Cerebellar nuclear complex (tissue), 1 donor: Measurements from ENCODE around the gene ERMP1.
A peak's percentile ranks its signal among the peaks of the same experiment; 100 is the strongest.
"Not testable (repeated sequence)": the region's sequence is repeated elsewhere in the genome, so short reads cannot be mapped to it uniquely, and the experiment has no call there.

Experiments used
- DNase-seq, 2 experiments: peaks; one replicate each; lab custom pipeline; 2025; lab: John Stamatoyannopoulos, UW

The ERMP1 gene

DNA sequence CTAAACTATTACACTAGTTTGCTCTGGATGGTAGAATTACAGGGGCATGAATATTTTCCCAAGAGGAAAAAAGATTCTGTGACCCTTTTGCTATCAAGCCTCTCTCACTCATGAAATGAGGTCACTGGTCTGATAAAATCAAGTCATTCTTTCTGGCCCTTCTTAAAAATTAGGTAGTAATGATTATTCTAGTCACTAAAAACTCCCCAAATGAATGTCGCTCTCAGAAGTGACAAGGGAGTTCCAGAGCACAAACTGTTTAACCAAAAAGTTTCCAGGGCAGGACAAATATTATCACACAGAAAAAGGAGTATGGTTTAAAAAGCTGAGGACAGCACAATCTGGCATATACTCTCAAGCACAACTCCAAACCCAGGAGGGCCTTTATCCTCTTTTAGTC, 12.5 kb downstream of the ERMP1 start:
- no peak for DNase-seq

DNA sequence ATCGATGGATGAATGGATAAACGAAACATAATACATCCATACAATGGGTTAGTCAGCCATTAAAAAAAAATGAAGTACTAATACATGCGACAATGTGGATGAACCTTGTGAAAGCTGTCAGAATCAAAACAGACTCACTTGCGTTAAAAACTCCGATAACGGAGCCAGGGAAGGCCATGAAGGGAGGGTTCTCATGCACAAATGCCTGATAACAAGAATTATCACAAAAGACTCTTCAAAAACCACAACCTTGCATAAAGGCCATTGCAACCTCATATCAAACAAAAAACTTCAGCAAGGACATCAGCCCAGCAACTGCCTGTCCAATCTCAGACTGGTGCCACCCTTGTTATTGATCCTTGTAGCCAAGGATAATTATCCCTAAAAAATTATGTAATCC, 13.7 kb downstream of the ERMP1 start:
- no peak for DNase-seq

GRCh38 chr9:5818424-5819142, 14.3 kb downstream of the ERMP1 start:
- DNase-seq, result no peak

DNA sequence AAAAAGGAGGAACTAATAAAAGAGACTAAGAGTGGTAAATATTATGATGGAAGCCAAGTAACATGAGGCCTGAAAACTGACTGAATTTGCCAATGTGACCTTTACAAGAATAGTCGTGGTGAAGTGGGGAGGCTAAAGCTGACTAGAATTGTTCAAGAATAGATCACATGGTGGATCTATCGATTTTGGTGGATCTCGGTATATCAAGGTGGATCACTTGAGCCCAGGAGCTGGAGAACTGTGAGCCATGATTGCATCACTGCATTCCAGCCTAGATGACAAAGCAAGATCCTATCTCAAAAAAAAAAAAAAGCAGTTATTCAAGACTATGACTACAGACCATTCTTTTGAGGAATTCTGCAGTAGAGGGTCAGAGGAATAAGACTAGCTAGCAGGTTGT, 15.1 kb downstream of the ERMP1 start:
- DNase-seq, result no peak

DNA sequence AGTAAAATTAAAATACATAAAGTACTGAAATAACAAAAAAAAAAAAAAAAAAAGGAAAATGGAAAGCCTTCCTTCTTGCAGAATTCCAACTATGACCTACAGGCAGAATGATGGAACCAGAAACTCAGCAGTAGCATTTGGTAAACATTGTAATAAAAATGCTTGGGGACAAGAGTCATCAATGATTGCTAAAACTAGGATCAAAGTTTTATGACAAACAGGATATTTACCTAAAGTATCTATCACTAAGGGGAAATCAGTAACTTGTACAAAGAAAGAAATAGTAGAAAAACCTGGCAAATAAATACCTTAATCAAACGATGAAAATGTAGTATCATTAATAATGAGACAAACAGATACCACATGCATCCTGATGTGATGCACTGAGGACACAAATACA, 17.5 kb downstream of the ERMP1 start:
- DNase-seq, result no peak

GRCh38 chr9:5813824-5814223, 19.1 kb downstream of the ERMP1 start:
- no peak for DNase-seq

- no peak for DNase-seq
Observed at GRCh38 chr9:5811751-5812150, 21.2 kb downstream of the ERMP1 start.

DNA sequence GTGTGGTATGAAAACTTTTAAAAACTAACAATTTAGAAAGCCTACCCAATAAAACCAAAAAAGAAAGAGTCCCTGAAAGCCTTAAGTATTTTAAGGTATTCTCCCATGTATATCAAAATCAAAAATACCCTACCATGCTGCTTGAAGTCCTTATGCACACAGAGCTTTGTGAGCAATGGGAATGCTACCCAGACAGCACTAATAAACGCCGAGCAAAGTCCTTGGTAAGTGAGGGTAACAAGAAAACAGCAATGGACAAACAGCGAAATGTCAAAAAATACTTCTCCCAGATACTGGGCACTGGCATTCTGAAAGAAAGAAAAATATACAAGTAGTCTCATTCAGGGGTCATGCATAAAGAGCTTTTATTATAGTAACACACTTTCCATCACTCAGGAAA, 27.4 kb downstream of the ERMP1 start:
- DNase-seq, result no peak

DNA sequence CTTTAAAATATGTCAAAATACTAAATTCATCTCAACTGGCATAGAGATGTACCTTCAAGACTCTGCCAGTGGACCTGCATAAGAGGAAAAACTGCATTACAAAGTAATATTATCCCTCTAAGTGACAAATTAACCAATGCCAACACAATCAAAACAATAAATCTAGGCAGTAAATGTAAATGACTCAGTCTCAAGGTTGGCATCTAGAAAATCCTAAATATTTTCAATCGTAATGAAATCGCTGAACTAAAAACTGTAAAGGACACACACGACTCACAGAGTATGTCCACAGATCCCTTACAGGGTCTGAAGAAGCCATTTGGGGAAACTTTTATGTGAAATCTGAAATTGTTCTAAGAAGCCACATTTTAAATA, 31.2 kb downstream of the ERMP1 start:
- no peak for DNase-seq

GRCh38 chr9:5800969-5801738, 31.8 kb downstream of the ERMP1 start:
- peak in 1 of 2 experiments; percentile 6 for DNase-seq

- DNase-seq, result not testable (repeated sequence)
Observed at GRCh38 chr9:5800378-5800777, 32.5 kb downstream of the ERMP1 start.

GRCh38 chr9:5799314-5799713, 33.6 kb downstream of the ERMP1 start:
- DNase-seq, result no peak

DNA sequence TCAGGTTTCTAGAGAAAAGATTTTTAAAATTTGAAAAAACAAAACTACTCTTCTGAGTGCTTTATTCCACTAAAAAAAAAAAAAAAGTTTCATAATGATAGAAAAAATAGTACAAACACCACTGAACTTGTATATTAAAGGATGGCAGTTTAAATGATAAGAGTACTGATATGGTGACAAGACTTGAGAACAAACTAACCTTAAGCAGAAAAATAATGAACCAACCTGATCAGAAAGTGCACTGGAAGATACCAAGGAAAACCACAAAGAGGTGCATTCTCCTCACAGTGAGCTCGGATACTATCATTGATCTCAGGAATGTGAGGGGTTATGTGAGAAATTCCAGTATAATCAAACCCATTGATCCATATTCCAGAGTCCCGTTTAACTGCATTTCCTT, 34.3 kb downstream of the ERMP1 start:
- no peak for DNase-seq

- no peak for DNase-seq
Observed at GRCh38 chr9:5796298-5796697, 36.6 kb downstream of the ERMP1 start.

GRCh38 chr9:5793812-5794211, 39.1 kb downstream of the ERMP1 start:
- DNase-seq, result no peak

DNA sequence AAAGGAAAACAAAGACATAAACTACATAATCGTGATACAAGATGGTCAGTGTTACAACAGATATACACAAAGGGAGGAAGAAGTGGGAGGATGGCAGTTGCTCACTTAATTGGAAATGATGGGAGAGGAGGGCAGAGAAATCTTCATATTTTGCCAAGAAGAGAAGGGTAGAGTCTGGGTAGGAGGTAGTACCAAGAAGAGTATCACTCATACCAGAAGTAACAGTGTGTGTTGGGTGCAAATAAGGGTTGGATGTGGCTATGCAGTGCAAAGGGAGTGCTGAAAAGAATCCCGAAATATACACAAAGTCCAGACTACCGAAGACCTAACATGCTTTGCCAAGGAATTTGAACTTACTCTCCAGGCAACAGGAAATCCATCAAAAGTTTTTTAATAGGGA, 41.0 kb downstream of the ERMP1 start:
- DNase-seq, result no peak

DNA sequence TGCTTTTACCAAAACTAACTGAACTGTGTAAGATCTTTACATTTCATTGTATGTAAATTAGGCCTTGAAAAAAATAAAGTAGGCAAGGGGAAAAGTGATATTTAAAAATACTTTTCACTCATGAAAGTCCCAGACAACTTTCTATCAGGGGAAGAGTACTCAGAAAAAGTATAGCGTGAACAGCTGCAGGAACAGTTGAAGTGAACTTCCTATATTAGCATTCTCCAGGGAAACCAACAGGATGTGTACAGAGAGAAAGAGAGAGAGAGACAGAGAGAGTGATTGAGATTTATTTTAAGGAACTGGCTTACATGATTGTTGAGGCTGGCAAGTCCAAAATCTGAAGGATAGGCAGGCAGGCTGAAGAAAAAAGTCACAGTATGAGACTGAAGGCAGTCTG, 42.0 kb downstream of the ERMP1 start:
- DNase-seq, result no peak

DNA sequence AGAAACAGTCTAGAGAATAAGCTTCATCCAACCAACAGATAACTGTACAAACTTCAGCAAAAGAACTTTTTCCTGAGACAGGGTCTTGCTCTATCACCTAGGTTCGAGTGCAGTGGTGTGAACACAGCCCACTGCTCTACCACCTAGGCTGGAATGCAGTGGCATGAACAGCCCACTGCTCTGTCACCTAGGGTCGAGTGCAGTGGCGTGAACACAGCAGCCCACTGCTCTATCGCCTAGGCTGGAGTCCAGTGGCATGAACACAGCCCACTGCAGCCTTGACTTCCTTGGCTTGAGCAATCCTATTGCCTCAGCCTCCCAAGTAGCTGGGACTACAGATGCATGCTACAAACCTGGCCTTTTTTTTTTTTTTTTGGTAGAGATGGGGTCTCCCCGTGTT, 43.4 kb downstream of the ERMP1 start:
- no peak for DNase-seq

DNA sequence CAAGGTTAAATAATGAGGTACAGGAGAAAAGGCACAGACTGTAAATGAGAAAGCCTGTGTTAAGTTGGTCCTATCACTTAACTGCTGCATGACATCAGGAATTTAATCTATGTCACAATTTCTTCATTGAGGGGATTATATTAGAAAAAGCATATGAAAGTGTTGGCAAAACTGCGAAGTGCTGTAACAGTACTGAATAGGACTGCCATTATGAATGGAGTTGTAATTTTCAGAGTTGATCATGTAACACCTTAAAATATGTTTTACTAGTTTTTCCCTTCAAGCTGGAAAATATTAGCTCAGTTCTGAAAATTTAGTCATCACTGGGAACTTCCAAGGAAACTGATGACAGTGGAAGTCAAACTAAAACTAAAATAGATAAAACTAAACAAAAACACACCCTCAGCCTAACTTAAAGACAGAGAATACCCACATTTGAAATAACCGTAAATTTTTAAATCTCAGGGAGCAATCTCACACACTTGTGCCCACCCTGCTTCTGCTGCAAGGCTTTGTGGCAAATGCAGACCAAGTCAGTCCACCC, 45.1 kb downstream of the ERMP1 start:
- no peak for DNase-seq

DNA sequence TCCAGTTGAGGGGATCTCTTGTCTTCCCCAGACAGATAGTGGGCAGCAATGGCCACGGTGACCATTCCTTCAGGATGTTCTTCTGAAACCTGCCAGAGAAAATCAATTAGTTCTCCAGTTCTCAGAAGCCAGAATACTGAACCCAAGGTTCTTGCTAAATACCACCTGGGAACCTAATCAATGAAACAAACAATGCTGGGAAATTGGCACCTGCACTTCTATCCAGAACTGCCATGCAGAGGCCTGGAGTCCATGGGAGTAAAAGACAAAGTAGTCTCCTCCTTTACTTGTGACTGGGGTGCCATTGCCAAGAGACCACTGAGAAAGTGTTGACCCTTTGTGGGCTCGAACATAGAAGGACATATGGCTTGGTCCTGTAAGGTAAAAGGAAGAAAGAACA, 45.7 kb downstream of the ERMP1 start:
- no peak for DNase-seq

- no peak for DNase-seq
Observed at GRCh38 chr9:5786370-5787127, 46.4 kb downstream of the ERMP1 start.

GRCh38 chr9:5784526-5785315, 48.2 kb downstream of the ERMP1 start:
- DNase-seq, result no peak
